Right cardiac atrium (tissue), 5 donors: ENCODE measurements around the gene RBFOX2. TPM values are rescaled to one million over a fixed set of nuclear protein-coding genes. Genes with fewer than 3 reads are reported as not detected.
"Not testable (repeated sequence)": the region's sequence is repeated elsewhere in the genome, so short reads cannot be mapped to it uniquely, and the experiment has no call there.

Source experiments
- ATAC-seq, 2 donors: fragments of 200-7000 bp; cut with Tn5 transposase; one replicate each; pipeline versions ENCODE4 v1.8.0 to v1.9.1; 2020; ENCODE audit warnings: moderate library complexity in 2 of 2, mild to moderate bottlenecking in 1 of 2
- DNase-seq, 3 donors: peaks; one replicate each; pipeline ENCODE4 v3.0.0-alpha.2; 2020
- H3K27ac ChIP-seq: one replicate; pipeline ENCODE4 v1.5.1; 2013; ENCODE audit warnings: mild to moderate bottlenecking, low read length, control low read depth, moderate library complexity
- H3K27me3 ChIP-seq: one replicate; pipeline ENCODE4 v1.6.1; 2013; ENCODE audit not compliant: control insufficient read depth, insufficient read depth
- H3K4me1 ChIP-seq: one replicate; pipeline ENCODE4 v1.6.1; 2013; ENCODE audit warnings: low read length; ENCODE audit not compliant: control insufficient read depth, insufficient read depth
- H3K4me3 ChIP-seq: one replicate; pipeline ENCODE4 v1.5.1; 2013; ENCODE audit warnings: low read length, control low read depth
- H3K9me3 ChIP-seq: one replicate; pipeline ENCODE4 v1.6.1; 2013; ENCODE audit warnings: low read length; ENCODE audit not compliant: control insufficient read depth
- WGBS: extraction: QIAGEN DNeasy Blood & Tissue Kit; methylation state at CpG from one replicate; pipeline ENCODE4 v1.1.7; 2013; 5-methylcytosine and 5-hydroxymethylcytosine counted together
- intact Hi-C, 4 donors: fragments of 100-400 bp; cut with DNase I; formaldehyde crosslinking; loops; one replicate each; pipeline versions ENCODE4 v1.11.0 to v1.14.0; 2022 to 2023
- long read RNA-seq, 4 donors: library from polyadenylated mRNA; unstranded; transcript quantifications; one replicate each; pipeline ENCODE4 v2.0.0, GENCODE V29; 2020 to 2021
- polyA plus RNA-seq: library from polyadenylated mRNA; stranded (reverse); fragments of 200-250 nt; gene quantifications from one replicate; pipeline ENCODE4 v1.2.3, GENCODE V29; 2013
- total RNA-seq, 4 donors: library from RNA; stranded (reverse); fragmentation: NEBNext Ultra II Directional; extraction: Animal tissue kit (Norgen Biotek cat#: 25700); gene quantifications; one replicate each; pipeline ENCODE4 v1.2.1, GENCODE V29; 2021
- donor health status: healthy with polysubstance abuse.
- donor health status: DM: no; HTN: yes; CAD: no.
- donor health status: DM: no; HTN: no; CAD: no.
- donor health status: DM: no; HTN: yes; CAD: no; lungs with severe emphysema.
- donor health status: DM: yes; HTN: yes; CAD: no.

RBFOX2 gene, protein sequence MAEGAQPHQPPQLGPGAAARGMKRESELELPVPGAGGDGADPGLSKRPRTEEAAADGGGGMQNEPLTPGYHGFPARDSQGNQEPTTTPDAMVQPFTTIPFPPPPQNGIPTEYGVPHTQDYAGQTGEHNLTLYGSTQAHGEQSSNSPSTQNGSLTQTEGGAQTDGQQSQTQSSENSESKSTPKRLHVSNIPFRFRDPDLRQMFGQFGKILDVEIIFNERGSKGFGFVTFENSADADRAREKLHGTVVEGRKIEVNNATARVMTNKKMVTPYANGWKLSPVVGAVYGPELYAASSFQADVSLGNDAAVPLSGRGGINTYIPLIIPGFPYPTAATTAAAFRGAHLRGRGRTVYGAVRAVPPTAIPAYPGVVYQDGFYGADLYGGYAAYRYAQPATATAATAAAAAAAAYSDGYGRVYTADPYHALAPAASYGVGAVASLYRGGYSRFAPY
- 10 to 100 TPM; 67.4 to 89.8 (median 73.8) TPM for total RNA-seq
- 36.7 TPM for polyA plus RNA-seq
- long read RNA-seq, donor 1, partial matches to known transcripts = 6 of 379 reads
- long read RNA-seq, donor 1, other reads (novel, unspliced or antisense) = 371 of 379 reads
- long read RNA-seq, donor 2, partial matches to known transcripts = 0 of 48 reads
- long read RNA-seq, donor 2, other reads (novel, unspliced or antisense) = 48 of 48 reads
- long read RNA-seq, donor 3, transcript RBFOX2-210 (13 exons, 1,935 nt) = major isoform, 5 of 320 reads
- long read RNA-seq, donor 3, partial matches to known transcripts = 8 of 320 reads
- long read RNA-seq, donor 3, other reads (novel, unspliced or antisense) = 302 of 320 reads
- long read RNA-seq, donor 4, partial matches to known transcripts = 1 of 37 reads
- long read RNA-seq, donor 4, other reads (novel, unspliced or antisense) = 36 of 37 reads

DNA sequence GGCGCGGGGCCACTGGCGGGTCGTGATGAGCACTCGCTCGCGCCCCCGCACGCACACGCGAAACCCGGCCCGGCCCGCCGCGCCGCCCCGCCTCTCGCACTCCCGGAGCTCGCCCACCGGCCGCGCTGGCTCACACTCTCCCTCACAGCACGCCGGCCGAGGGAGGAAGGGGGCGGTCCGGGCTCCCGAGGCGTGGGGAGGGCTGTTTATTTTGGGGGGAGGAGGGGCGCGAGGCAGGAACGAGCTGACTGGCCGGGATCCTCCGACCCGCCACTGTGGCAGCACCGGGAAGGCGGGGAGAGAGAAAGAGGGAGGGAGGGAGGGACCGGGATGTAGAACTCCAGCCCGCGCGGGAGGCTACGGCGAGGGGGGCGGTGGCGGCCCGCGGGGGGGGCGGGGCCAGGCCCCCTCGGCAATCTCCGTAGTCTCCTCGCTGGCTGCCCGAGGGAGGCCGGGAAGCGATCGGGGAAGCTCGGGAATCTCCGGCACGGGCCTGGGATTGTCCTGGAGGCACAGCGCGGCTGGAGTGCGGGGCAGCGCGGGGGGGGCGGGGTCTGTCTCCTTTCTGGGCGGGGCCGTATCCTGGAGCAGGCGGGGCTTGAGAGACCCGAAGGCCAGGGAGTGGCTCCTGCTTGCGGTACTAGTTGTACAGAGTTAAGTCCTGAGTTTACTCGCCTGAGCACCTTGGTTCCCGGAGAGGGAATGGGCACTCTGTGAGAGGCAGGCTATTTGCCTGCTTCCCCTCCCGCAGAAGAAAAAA lies at the start of gene RBFOX2:
Gene RBFOX2, minus strand, starts transcription at position 179 of the 760 bp plus-strand sequence. CDS start 399 bp downstream, outside the sequence.
- Histone ChIP-seq H3K9me3 (no peaks in the 10 kb centered on the region), H3K27me3 (no peaks in the 10 kb centered on the region), H3K4me3 (peak within 1 kb of the TSS; percentile 86), H3K27ac (peak within 1 kb of the TSS; percentile 94), H3K4me1 (no peaks in the 10 kb centered on the region)
- intact Hi-C loops = loop anchor here in 2 of 4 donors (10.0 kb wide), 2 partner anchors 64 to 94 kb away; no protein-coding TSS in a partner anchor
- WGBS = 1% methylated on average over 73 of the region's 74 CpGs
- peak; percentile 98 to 99 (median 99) for DNase-seq
- peak; percentile 97 for ATAC-seq

DNA sequence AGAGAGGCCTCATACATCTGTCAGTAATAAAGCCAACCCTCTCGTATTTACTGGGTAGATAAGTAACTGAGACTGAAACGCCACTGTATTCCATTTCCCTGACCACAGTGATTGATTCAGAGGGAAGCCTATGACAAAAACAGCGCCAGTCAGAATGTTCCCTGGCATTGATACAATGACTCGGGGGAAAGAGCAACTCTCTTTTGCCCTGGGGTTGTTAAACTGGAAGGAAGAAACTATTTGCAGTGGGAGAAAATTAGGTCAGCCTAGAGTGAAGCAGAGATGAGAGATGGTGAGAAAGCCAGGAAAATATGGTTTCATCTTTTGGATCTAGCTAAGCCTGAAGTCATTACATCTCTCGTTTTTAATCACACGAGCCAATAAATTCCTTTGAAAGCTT lies 48.6 kb upstream of the RBFOX2 start:
- Histone ChIP-seq H3K4me3 (no peak overlapping the region), H3K9me3 (no peaks in the 10 kb centered on the region), H3K27ac (no peak overlapping the region), H3K4me1 (no peaks in the 10 kb centered on the region), H3K27me3 (no peaks in the 10 kb centered on the region)
- DNase-seq (no peak), ATAC-seq (peak; percentile 54 to 59)
- intact Hi-C loops = no loop called here
- WGBS = 50% methylated on average over 6 of the region's 6 CpGs

DNA sequence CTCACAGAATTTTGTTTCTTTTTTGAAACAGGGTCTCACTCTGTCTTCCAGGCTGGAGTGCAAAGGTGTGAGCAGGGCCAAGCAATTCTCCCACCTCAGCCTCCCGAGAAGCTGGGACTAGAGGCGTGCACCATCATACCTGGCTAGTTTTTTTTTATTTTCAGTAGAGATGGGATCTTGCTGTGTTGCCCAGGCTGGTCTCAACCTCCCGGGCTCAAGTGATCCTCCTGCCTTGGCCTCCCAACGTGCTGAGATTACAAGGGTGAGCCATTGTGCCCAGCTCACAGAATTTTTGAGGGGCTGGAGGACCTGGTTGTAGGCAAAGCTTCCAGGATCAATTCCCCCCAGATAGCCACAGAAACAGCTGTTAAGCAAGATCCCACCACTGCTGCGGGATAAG lies 47.1 kb upstream of the RBFOX2 start:
- DNase-seq = no peak
- H3K27ac ChIP-seq = no peak overlapping the region
- H3K4me3 ChIP-seq = no peak overlapping the region
- WGBS = 94% methylated on average over 5 of the region's 5 CpGs
- intact Hi-C loops = no loop called here
- ATAC-seq = no peak
- H3K27me3 ChIP-seq = no peaks in the 10 kb centered on the region
- H3K9me3 ChIP-seq = no peaks in the 10 kb centered on the region
- H3K4me1 ChIP-seq = no peaks in the 10 kb centered on the region

DNA sequence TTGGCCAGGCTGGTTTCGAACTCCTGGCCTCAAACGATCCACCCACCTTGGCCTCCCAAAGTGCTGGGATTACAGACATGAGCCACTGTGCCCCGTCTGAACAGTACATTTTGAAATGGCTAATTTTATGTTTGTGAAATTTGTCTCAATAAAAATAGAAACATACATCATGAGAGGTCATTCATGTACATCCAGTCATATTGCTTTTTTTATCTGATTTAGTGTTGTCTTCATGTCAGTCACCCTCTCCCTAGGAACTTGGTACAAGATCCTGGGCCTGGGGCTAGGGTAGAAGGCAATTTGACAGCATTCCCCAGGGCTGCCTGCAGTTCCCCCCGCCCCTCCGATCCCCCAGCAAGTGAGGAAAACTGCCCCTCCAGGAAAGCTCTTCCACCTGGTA lies 46.6 kb upstream of the RBFOX2 start:
- Histone ChIP-seq H3K27ac (no peak overlapping the region), H3K27me3 (no peaks in the 10 kb centered on the region), H3K4me3 (no peak overlapping the region), H3K9me3 (no peaks in the 10 kb centered on the region), H3K4me1 (no peaks in the 10 kb centered on the region)
- ATAC-seq (no peak), DNase-seq (no peak)
- 95% methylated on average over 5 of the region's 5 CpGs for WGBS
- intact Hi-C loops = no loop called here

DNA sequence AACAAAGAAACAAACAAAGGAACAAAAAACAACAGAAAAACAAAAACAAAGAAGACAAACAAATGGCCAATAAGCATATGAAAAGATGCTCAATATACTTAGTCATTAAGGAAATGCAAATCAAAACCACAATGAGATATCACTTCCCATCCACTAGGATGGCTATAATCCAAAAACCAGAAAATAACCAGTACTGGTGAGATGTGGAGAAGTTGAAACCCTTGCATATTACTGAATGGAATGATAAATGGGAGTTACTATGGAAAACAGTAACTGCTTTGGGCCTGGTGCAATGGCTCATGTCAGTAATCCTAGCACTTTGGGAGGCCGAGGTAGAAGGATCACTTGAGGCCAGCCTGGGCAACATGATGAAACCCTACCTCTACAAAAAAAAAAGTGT lies 44.9 kb upstream of the RBFOX2 start:
- H3K4me1 ChIP-seq = no peaks in the 10 kb centered on the region
- H3K27ac ChIP-seq = no peak overlapping the region
- intact Hi-C loops = no loop called here
- H3K4me3 ChIP-seq = no peak overlapping the region
- no peaks in the 10 kb centered on the region for H3K27me3 ChIP-seq
- 87% methylated on average over 1 of the region's 1 CpG for WGBS
- ATAC-seq (no peak), DNase-seq (no peak)
- no peaks in the 10 kb centered on the region for H3K9me3 ChIP-seq

DNA sequence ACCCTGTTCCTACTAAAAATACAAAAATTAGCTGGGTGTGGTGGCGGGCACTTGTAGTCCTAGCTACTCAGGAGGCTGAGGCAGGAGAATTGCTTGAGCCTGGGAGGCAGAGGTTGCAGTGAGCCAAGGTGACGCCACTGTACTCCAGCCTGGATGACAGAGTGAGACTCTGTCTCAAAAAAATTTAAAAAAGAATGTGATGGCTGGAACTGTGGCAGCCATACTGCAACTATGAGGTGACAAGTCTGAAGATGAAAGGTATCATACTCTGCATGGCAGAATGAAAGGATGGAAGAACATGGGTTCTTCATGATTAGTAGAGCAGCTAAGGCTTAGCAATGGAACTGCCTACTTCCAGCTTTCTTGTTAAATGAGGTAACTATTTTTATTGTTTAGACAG lies 42.0 kb upstream of the RBFOX2 start:
- H3K27me3 ChIP-seq, H3K4me3 ChIP-seq, DNase-seq, H3K9me3 ChIP-seq, intact Hi-C loops, H3K27ac ChIP-seq, H3K4me1 ChIP-seq, ATAC-seq: not testable (repeated sequence)
- 97% methylated on average over 2 of the region's 2 CpGs for WGBS

DNA sequence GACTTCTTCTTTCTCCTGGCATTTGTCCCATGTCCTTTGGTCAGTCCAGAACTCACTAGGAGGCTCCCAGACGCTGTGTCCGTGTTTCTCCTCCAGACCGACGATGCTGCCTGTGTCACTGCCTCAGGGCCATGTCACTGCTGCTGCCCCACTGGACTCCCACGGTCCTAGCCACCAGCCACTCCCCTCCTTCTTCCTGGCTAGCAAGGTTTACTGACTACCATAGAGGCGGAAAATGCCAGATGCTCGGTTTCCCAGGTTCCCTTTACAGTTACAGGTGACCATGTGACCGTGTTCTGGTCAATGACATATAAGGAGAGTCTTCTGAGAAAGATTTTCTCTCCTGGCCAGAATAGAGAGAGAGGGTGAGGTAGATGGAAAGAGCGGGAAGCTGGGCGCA lies 40.7 kb upstream of the RBFOX2 start:
- DNase-seq = no peak
- H3K4me1 ChIP-seq = no peaks in the 10 kb centered on the region
- H3K27me3 ChIP-seq = no peaks in the 10 kb centered on the region
- WGBS = 85% methylated on average over 10 of the region's 10 CpGs
- intact Hi-C loops = loop anchor here in 3 of 4 donors (5.0 kb wide), 3 partner anchors 37 to 137 kb away; no protein-coding TSS in a partner anchor
- no peaks in the 10 kb centered on the region for H3K9me3 ChIP-seq
- no peak overlapping the region for H3K4me3 ChIP-seq
- H3K27ac ChIP-seq = no peak overlapping the region
- no peak for ATAC-seq

DNA sequence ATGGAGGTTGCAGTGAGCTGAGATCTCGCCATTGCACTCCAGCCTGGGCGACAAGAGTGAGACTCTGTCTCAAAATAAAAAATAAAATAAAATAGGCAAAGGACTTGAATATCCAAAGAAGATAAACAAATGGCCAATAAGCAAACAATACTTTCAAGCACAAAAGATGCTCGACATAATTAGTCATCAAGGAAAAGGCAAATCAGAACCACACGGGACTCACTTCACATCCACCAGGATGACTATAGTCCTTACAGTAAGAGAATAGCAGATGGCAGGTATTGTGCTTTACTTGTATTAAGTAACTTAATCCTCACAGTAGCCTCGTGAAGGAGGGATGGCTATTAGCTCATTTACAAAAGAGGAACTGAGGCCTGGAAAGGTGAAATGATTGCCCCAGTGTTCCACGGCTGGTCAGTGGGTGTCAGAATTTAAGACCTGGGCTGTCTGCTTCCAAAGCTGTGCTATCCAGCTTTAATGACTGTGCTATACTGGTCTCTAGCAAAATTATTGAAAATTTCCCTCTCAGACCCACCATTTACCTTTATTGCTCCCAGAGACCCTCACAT lies 40.2 kb upstream of the RBFOX2 start:
- intact Hi-C loops = loop anchor here in 3 of 4 donors (5.0 kb wide), 3 partner anchors 37 to 137 kb away; no protein-coding TSS in a partner anchor
- no peaks in the 10 kb centered on the region for H3K27me3 ChIP-seq

DNA sequence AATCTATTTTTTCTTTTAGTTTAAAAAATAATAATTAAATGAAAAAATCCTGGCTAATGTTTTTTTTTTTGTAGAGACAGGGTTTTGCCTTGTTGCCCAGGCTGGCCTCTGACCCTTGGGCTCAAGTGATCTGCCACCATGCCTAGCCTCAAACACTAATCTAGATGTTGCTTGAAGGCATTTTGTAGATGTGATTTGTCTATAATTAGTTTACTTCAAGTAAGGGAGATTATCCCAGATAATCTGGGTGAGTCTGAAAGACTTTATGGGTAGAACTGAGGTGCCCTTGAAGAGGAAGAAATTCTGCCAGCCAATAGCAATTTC lies 38.6 kb upstream of the RBFOX2 start:
- Histone ChIP-seq H3K9me3 (no peaks in the 10 kb centered on the region), H3K4me3 (no peak overlapping the region), H3K27ac (no peak overlapping the region), H3K4me1 (no peaks in the 10 kb centered on the region), H3K27me3 (no peaks in the 10 kb centered on the region)
- intact Hi-C loops = loop anchor here in 3 of 4 donors (5.0 kb wide), 3 partner anchors 35 to 135 kb away; no protein-coding TSS in a partner anchor
- DNase-seq = no peak
- ATAC-seq = no peak

More for the DNA sequence above, 40.2 kb upstream of the RBFOX2 start:
- ATAC-seq (no peak), DNase-seq (no peak)
- Histone ChIP-seq H3K9me3 (no peaks in the 10 kb centered on the region), H3K4me3 (no peak overlapping the region), H3K27ac (no peak overlapping the region), H3K4me1 (no peaks in the 10 kb centered on the region)
- 77% methylated on average over 6 of the region's 6 CpGs for WGBS

DNA sequence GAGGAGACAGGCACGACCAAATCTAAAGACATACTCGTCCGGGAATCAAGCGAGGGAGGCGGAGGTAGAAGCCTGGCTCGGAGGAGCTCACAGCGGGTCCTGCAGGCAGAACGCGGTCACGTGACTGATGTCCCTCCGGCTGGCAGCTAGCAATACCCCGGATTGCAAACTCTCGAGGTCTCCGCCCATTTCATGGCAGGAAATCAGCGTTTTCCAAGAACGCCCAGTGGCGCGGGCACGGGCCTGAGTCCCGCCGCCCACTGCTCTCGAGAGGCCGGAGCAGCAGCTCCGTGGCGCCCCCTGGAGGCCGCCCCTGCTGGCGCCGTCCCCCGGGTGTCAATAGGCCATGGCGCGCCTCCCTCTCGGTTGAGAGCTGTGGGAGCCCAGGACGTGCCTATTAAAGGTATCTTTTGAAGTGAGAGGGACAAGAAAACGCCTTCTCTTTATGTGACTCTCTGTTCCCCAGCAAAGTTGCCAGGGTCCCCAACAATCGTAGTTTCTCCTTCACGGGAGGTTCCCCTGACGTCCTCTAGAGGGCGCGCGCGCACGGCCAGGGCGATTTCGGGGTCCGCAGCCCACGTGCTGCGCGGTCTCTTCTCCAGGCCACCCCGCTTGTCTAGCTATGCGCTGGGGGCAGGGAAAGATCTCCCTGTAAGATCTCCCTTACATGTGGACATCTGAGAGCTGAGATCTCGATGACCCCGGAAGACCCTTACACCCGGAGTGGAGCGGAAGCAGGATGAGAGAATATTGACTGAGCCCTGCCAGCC lies 37.3 kb upstream of the RBFOX2 start:
- intact Hi-C loops = loop anchor here in 3 of 4 donors (5.0 kb wide), 3 partner anchors 34 to 134 kb away; no protein-coding TSS in a partner anchor
- DNase-seq (peak; percentile 95 to 97 (median 96)), ATAC-seq (peak; percentile 95)
- no peaks in the 10 kb centered on the region for H3K9me3 ChIP-seq
- peak overlapping the region; percentile 88 for H3K27ac ChIP-seq
- H3K4me3 ChIP-seq = peak overlapping the region; percentile 47
- no peaks in the 10 kb centered on the region for H3K27me3 ChIP-seq
- 2% methylated on average over 54 of the region's 54 CpGs for WGBS
- H3K4me1 ChIP-seq = no peaks in the 10 kb centered on the region
